RWPE2 (cell line): ENCODE data around the gene SRPRA.
"Not testable (repeated sequence)": the region's sequence is repeated elsewhere in the genome, so short reads cannot be mapped to it uniquely, and the experiment has no call there.

ENCODE experiments used
- ATAC-seq: fragments of 200-7000 bp; cut with Tn5 transposase; 3 replicates; pipeline ENCODE4 v1.9.1; 2021; ENCODE audit warnings: low read depth
- DNase-seq: peaks from one replicate; pipeline ENCODE4 v3.0.0-alpha.2; 2020; ENCODE audit warnings: low spot score
- H3K27ac ChIP-seq: fragments of 450-650 bp; 2 replicates; pipeline ENCODE4 v1.5.1; 2017; ENCODE audit warnings: mild to moderate bottlenecking; ENCODE audit not compliant: poor library complexity, severe bottlenecking
- H3K27me3 ChIP-seq: fragments of 250-450 bp; sonication (Bioruptor Pico); 2 replicates; pipeline ENCODE4 v1.5.1; 2021; ENCODE audit warnings: mild to moderate bottlenecking, moderate library complexity; ENCODE audit not compliant: insufficient read depth, poor library complexity, severe bottlenecking
- H3K36me3 ChIP-seq: fragments of 250-450 bp; sonication (Bioruptor Pico); 2 replicates; pipeline ENCODE4 v1.5.1; 2020; ENCODE audit warnings: low read depth, mild to moderate bottlenecking, moderate library complexity
- H3K4me1 ChIP-seq: fragments of 250-450 bp; sonication (Bioruptor Pico); 2 replicates; pipeline ENCODE4 v1.5.1; 2021; ENCODE audit warnings: mild to moderate bottlenecking, moderate library complexity; ENCODE audit not compliant: insufficient read depth, poor library complexity, severe bottlenecking
- H3K4me3 ChIP-seq: fragments of 250-450 bp; sonication (Bioruptor Pico); 2 replicates; pipeline ENCODE4 v1.5.1; 2021; ENCODE audit warnings: mild to moderate bottlenecking, moderate library complexity; ENCODE audit not compliant: severe bottlenecking
- H3K9me3 ChIP-seq: fragments of 250-450 bp; sonication (Bioruptor Pico); 2 replicates; pipeline ENCODE4 v1.5.1; 2021; ENCODE audit warnings: mild to moderate bottlenecking, moderate library complexity; ENCODE audit not compliant: severe bottlenecking
- CTCF ChIP-seq: fragments of 450-650 bp; IDR thresholded peaks from one replicate; pipeline ENCODE4 v1.5.1; 2017; ENCODE audit warnings: mild to moderate bottlenecking, moderate library complexity; ENCODE audit not compliant: poor library complexity, severe bottlenecking

Gene SRPRA

GRCh38 chr11:126257764-126258163 lies 10.9 kb downstream of the SRPRA start:
- peaks cover 49% of the 10 kb centered on the region for H3K36me3 ChIP-seq
- no peak overlapping the region for H3K4me3 ChIP-seq
- no peaks in the 10 kb centered on the region for H3K4me1 ChIP-seq
- ATAC-seq (no peak), DNase-seq (no peak)
- no peak overlapping the region for H3K27ac ChIP-seq
- TF ChIP-seq CTCF: no peak
- no peaks in the 10 kb centered on the region for H3K9me3 ChIP-seq
- no peaks in the 10 kb centered on the region for H3K27me3 ChIP-seq

- ATAC-seq (no peak), DNase-seq (no peak)
- peaks cover 46% of the 10 kb centered on the region for H3K36me3 ChIP-seq
- H3K4me1 ChIP-seq: no peaks in the 10 kb centered on the region
- no peaks in the 10 kb centered on the region for H3K9me3 ChIP-seq
- no peak overlapping the region for H3K4me3 ChIP-seq
- TF ChIP-seq CTCF: no peak
- H3K27me3 ChIP-seq: no peaks in the 10 kb centered on the region
- no peak overlapping the region for H3K27ac ChIP-seq
These were observed 11.6 kb downstream of the SRPRA start for GRCh38 chr11:126257144-126257543.

GRCh38 chr11:126256216-126256615 lies 12.5 kb downstream of the SRPRA start:
- ATAC-seq: no peak
- no peaks in the 10 kb centered on the region for H3K27me3 ChIP-seq
- H3K36me3 ChIP-seq: peaks cover 46% of the 10 kb centered on the region
- no peak overlapping the region for H3K4me3 ChIP-seq
- H3K4me1 ChIP-seq: no peaks in the 10 kb centered on the region
- H3K9me3 ChIP-seq: no peaks in the 10 kb centered on the region
- no peak for DNase-seq
- H3K27ac ChIP-seq: no peak overlapping the region
- TF ChIP-seq CTCF: no peak

- peaks cover 43% of the 10 kb centered on the region for H3K36me3 ChIP-seq
- not testable (repeated sequence) for ATAC-seq, H3K4me1 ChIP-seq, DNase-seq, H3K9me3 ChIP-seq, H3K27ac ChIP-seq, H3K4me3 ChIP-seq, H3K27me3 ChIP-seq
These were observed 13.2 kb downstream of the SRPRA start for GRCh38 chr11:126255507-126255906.

- Histone ChIP-seq H3K27me3 (no peaks in the 10 kb centered on the region), H3K4me1 (no peaks in the 10 kb centered on the region), H3K4me3 (no peak overlapping the region), H3K36me3 (peaks cover 39% of the 10 kb centered on the region), H3K9me3 (no peaks in the 10 kb centered on the region), H3K27ac (no peak overlapping the region)
- ATAC-seq (no peak), DNase-seq (no peak)
- no peak for TF ChIP-seq CTCF
These were observed 13.9 kb downstream of the SRPRA start for GRCh38 chr11:126254819-126255218.
